ENCODE measurements around the gene DAPK2.

Gene DAPK2

DNA sequence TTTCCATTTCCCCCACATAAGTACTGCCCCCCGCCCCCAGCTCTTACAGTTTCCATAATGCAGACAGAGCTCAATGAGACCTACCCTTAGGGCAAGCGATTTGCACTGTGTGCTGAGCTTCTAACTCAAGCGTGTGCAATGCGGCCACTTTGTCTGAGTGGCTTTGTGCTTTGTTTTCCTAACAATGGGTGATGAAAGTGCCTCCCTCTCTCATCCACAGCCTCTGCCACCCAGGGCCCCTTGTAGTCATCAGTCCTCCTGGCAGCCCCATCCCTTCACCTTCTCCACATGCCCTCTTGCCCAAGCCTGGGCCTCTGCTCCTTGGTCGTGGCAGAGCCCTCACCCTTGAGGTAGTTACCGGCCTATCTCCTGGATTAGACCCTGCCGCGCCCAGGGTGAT lies 17.2 kb downstream of the DAPK2 start:
- TF ChIP-seq TOX (CRISPR knock-in tag; IDR thresholded peaks at IDR 0.05; ENCODE audit: borderline replicate concordance) (no peak), ZC3H10 (CRISPR knock-in tag; IDR thresholded peaks at IDR 0.05) (no peak), PPARA (CRISPR knock-in tag; IDR thresholded peaks at IDR 0.05; ENCODE audit: borderline replicate concordance) (no peak), ZFP3 (CRISPR knock-in tag; IDR thresholded peaks at IDR 0.05) (no peak), OSR1 (CRISPR knock-in tag; IDR thresholded peaks at IDR 0.05) (no peak), GLIS3 (CRISPR knock-in tag; IDR thresholded peaks at IDR 0.05) (no peak), ZFP30 (CRISPR knock-in tag; IDR thresholded peaks at IDR 0.05) (no peak), ZNF8 (CRISPR knock-in tag; IDR thresholded peaks at IDR 0.05) (no peak), BACH2 (CRISPR knock-in tag; IDR thresholded peaks at IDR 0.05; ENCODE audit: borderline replicate concordance) (no peak), RARB (CRISPR knock-in tag; IDR thresholded peaks at IDR 0.05) (no peak), ISL1 (CRISPR knock-in tag; IDR thresholded peaks at IDR 0.05) (no peak), TCF4 (CRISPR knock-in tag; IDR thresholded peaks at IDR 0.05; ENCODE audit: borderline replicate concordance) (no peak), ESRRG (CRISPR knock-in tag; IDR thresholded peaks at IDR 0.05) (no peak)
- TF ChIP-seq, protein P1, sequence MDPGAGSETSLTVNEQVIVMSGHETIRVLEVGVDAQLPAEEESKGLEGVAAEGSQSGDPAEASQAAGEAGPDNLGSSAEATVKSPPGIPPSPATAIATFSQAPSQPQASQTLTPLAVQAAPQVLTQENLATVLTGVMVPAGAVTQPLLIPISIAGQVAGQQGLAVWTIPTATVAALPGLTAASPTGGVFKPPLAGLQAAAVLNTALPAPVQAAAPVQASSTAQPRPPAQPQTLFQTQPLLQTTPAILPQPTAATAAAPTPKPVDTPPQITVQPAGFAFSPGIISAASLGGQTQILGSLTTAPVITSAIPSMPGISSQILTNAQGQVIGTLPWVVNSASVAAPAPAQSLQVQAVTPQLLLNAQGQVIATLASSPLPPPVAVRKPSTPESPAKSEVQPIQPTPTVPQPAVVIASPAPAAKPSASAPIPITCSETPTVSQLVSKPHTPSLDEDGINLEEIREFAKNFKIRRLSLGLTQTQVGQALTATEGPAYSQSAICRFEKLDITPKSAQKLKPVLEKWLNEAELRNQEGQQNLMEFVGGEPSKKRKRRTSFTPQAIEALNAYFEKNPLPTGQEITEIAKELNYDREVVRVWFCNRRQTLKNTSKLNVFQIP (CRISPR knock-in tag; IDR thresholded peaks at IDR 0.05; ENCODE audit: borderline replicate concordance, low read depth) = no peak
- TF ChIP-seq, protein P2, sequence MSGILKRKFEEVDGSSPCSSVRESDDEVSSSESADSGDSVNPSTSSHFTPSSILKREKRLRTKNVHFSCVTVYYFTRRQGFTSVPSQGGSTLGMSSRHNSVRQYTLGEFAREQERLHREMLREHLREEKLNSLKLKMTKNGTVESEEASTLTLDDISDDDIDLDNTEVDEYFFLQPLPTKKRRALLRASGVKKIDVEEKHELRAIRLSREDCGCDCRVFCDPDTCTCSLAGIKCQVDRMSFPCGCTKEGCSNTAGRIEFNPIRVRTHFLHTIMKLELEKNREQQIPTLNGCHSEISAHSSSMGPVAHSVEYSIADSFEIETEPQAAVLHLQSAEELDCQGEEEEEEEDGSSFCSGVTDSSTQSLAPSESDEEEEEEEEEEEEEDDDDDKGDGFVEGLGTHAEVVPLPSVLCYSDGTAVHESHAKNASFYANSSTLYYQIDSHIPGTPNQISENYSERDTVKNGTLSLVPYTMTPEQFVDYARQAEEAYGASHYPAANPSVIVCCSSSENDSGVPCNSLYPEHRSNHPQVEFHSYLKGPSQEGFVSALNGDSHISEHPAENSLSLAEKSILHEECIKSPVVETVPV (CRISPR knock-in tag; IDR thresholded peaks at IDR 0.05) = no peak
- TF ChIP-seq, protein P3, sequence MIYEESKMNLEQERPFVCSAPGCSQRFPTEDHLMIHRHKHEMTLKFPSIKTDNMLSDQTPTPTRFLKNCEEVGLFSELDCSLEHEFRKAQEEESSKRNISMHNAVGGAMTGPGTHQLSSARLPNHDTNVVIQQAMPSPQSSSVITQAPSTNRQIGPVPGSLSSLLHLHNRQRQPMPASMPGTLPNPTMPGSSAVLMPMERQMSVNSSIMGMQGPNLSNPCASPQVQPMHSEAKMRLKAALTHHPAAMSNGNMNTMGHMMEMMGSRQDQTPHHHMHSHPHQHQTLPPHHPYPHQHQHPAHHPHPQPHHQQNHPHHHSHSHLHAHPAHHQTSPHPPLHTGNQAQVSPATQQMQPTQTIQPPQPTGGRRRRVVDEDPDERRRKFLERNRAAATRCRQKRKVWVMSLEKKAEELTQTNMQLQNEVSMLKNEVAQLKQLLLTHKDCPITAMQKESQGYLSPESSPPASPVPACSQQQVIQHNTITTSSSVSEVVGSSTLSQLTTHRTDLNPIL (CRISPR knock-in tag; IDR thresholded peaks at IDR 0.05; ENCODE audit: low read depth) = no peak
- ATAC-seq = no peak

DNA sequence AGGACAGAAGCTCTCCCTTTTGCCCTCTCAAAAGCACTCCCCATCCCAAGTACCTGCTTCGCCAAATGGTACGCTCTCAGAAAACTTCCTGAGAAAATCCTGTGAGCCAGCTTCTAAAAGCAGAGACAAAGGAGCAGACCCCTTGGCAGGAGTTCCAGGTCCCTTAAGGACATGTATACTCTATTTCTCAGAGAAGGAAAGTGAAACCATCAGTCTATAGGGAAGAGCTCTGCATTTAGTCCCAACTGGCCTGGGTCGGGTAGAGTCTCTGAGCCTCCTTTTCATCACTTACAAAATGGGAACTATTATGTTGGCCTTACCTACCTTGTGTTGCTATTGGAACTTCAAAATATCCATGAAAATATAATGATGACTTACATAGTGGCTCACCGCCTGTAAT lies 19.7 kb downstream of the DAPK2 start:
- no peak for TF ChIP-seq TCF4 (CRISPR knock-in tag; IDR thresholded peaks at IDR 0.05; ENCODE audit: borderline replicate concordance)
- ATAC-seq = no peak

DNA sequence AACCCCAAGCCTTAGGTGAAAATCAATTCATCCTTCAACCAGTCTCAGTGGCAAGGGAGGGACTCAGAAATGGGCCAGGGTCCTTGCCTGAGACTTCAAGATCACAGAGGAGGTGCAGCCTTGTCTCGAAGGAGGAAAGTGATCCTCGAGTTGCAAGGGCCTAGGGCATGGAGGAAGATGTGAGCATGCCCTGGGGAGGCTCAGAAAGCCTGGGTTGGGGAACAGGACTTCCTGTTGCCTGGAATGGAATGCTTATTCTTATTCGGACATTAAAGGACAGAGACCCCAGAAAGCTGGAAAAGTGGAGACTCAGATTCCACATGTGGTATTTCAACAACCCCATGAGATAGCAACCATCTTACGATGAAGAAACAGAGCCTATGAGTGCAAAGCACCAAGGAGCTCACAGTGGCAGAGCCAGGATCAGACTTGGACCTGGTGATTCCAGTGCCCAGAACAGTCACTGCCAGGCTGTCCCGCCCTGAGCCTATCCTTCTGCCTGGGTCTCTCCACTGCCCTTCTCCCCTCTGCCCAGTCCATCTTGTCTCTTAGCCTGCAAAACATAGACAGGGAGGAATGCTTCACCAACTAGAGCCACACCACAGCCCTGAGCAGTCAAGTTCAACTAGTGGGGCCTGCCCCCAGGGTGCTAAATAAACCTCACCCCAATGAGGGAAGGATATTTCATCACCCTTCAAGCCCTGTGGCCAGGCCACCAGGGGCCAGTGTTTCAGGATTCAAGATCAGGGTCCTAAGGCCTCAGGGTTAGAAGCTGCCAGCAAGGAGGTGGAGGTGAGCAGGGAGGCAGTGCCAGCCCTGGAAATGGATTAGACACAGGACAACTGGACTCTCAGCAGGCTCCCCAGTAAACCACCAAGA lies 21.9 kb downstream of the DAPK2 start:
- no peak for TF ChIP-seq ZNF70 (CRISPR knock-in tag; IDR thresholded peaks at IDR 0.05)
- no peak for TF ChIP-seq ESRRG (CRISPR knock-in tag; IDR thresholded peaks at IDR 0.05)
- no peak for TF ChIP-seq CSDC2 (CRISPR knock-in tag; IDR thresholded peaks at IDR 0.05)
- TF ChIP-seq PPARA (CRISPR knock-in tag; IDR thresholded peaks at IDR 0.05; ENCODE audit: borderline replicate concordance) = no peak
- no peak for TF ChIP-seq ZFP30 (CRISPR knock-in tag; IDR thresholded peaks at IDR 0.05)
- no peak for TF ChIP-seq BACH2 (CRISPR knock-in tag; IDR thresholded peaks at IDR 0.05; ENCODE audit: borderline replicate concordance)
- no peak for TF ChIP-seq SNAI2 (CRISPR knock-in tag; IDR thresholded peaks at IDR 0.05)
- TF ChIP-seq ZC3H10 (CRISPR knock-in tag; IDR thresholded peaks at IDR 0.05) = no peak
- no peak for ATAC-seq

DNA sequence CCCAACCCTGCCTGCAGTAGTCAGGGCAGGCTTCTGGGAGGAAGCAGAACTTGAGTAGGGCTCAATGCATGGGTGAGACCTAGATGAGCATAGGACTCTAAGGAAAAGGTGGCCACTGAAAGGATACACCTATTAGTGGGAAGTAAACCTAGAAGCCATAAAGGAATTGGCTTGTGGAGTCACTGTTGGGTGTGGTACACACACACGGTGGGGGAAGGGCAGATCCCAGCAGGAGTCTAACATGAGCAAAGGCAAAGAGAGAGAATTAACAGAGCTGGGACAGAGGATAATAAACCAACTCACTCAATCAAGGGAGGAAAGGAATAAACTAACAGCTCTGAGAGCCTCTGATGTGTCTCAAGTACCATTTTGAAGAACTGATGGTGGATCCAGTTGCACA lies 23.1 kb downstream of the DAPK2 start:
- ATAC-seq = no peak
- TF ChIP-seq, protein P2 (CRISPR knock-in tag; IDR thresholded peaks at IDR 0.05) = no peak
- TF ChIP-seq ESRRG (CRISPR knock-in tag; IDR thresholded peaks at IDR 0.05) (no peak), ZNF70 (CRISPR knock-in tag; IDR thresholded peaks at IDR 0.05) (no peak), GLIS3 (CRISPR knock-in tag; IDR thresholded peaks at IDR 0.05) (no peak), TCF4 (CRISPR knock-in tag; IDR thresholded peaks at IDR 0.05; ENCODE audit: borderline replicate concordance) (no peak), ZNF8 (CRISPR knock-in tag; IDR thresholded peaks at IDR 0.05) (no peak), CSDC2 (CRISPR knock-in tag; IDR thresholded peaks at IDR 0.05) (no peak), ZNF565 (CRISPR knock-in tag; conservative IDR thresholded peaks at IDR 0.05; ENCODE audit: low read depth) (no peak), ZFP30 (CRISPR knock-in tag; IDR thresholded peaks at IDR 0.05) (no peak), ZC3H10 (CRISPR knock-in tag; IDR thresholded peaks at IDR 0.05) (no peak), TOX (CRISPR knock-in tag; IDR thresholded peaks at IDR 0.05; ENCODE audit: borderline replicate concordance) (no peak), PPARA (CRISPR knock-in tag; IDR thresholded peaks at IDR 0.05; ENCODE audit: borderline replicate concordance) (no peak), RARB (CRISPR knock-in tag; IDR thresholded peaks at IDR 0.05) (no peak), ARNTL (CRISPR knock-in tag; IDR thresholded peaks at IDR 0.05; ENCODE audit: borderline replicate concordance, low read depth) (no peak)
- TF ChIP-seq, protein P3 (CRISPR knock-in tag; IDR thresholded peaks at IDR 0.05; ENCODE audit: low read depth) = no peak
- TF ChIP-seq, protein P4, sequence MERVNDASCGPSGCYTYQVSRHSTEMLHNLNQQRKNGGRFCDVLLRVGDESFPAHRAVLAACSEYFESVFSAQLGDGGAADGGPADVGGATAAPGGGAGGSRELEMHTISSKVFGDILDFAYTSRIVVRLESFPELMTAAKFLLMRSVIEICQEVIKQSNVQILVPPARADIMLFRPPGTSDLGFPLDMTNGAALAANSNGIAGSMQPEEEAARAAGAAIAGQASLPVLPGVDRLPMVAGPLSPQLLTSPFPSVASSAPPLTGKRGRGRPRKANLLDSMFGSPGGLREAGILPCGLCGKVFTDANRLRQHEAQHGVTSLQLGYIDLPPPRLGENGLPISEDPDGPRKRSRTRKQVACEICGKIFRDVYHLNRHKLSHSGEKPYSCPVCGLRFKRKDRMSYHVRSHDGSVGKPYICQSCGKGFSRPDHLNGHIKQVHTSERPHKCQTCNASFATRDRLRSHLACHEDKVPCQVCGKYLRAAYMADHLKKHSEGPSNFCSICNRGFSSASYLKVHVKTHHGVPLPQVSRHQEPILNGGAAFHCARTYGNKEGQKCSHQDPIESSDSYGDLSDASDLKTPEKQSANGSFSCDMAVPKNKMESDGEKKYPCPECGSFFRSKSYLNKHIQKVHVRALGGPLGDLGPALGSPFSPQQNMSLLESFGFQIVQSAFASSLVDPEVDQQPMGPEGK (CRISPR knock-in tag; IDR thresholded peaks at IDR 0.05; ENCODE audit: borderline replicate concordance) = no peak
